ENCODE measurements around the gene ATP8A2. TPM values are rescaled to one million over a fixed set of nuclear protein-coding genes. Genes with fewer than 3 reads are reported as not detected.

Gene ATP8A2
- total RNA-seq, 1 donor from 2014 or later, result 4.2 TPM

- H3K9me3 Mint-ChIP-seq, result peaks cover 9% of the 10 kb centered on the region
- H3K27me3 ChIP-seq, result no peaks in the 10 kb centered on the region
- peaks cover 28% of the 10 kb centered on the region for H3K4me1 Mint-ChIP-seq
- no peaks in the 10 kb centered on the region for H3K36me3 Mint-ChIP-seq
- no peak overlapping the region for H3K27ac ChIP-seq
- peaks cover 14% of the 10 kb centered on the region for H3K27me3 Mint-ChIP-seq (ENCODE audit: insufficient read depth, low read depth)
- no peak overlapping the region for H3K9ac ChIP-seq
- TF ChIP-seq EZH2phosphoT487 (IDR thresholded peaks at IDR 0.05), result no peak
- TF ChIP-seq, protein P1, sequence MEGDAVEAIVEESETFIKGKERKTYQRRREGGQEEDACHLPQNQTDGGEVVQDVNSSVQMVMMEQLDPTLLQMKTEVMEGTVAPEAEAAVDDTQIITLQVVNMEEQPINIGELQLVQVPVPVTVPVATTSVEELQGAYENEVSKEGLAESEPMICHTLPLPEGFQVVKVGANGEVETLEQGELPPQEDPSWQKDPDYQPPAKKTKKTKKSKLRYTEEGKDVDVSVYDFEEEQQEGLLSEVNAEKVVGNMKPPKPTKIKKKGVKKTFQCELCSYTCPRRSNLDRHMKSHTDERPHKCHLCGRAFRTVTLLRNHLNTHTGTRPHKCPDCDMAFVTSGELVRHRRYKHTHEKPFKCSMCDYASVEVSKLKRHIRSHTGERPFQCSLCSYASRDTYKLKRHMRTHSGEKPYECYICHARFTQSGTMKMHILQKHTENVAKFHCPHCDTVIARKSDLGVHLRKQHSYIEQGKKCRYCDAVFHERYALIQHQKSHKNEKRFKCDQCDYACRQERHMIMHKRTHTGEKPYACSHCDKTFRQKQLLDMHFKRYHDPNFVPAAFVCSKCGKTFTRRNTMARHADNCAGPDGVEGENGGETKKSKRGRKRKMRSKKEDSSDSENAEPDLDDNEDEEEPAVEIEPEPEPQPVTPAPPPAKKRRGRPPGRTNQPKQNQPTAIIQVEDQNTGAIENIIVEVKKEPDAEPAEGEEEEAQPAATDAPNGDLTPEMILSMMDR (IDR thresholded peaks at IDR 0.05), result no peak
- no peak for TF ChIP-seq EZH2 (IDR thresholded peaks at IDR 0.05)
- no peaks in the 10 kb centered on the region for H3K9me3 ChIP-seq (ENCODE audit: low read depth)
- H4K20me1 ChIP-seq (ENCODE audit: low read depth), result no peaks in the 10 kb centered on the region
- H3F3A ChIP-seq (ENCODE audit: low read depth), result no peaks in the 10 kb centered on the region
- H3K4me2 ChIP-seq, result no peak overlapping the region
- H3K36me3 ChIP-seq, result no peaks in the 10 kb centered on the region
- no peaks in the 10 kb centered on the region for H3K79me2 ChIP-seq (ENCODE audit: low read depth)
- H3K4me3 Mint-ChIP-seq, result no peak overlapping the region
- no peak overlapping the region for H3K4me3 ChIP-seq
- H3K27ac Mint-ChIP-seq, result no peak overlapping the region
- H2AFZ ChIP-seq (replicated peaks), result no peak overlapping the region
- no peak for DNase-seq (ENCODE audit: low spot score)
- peaks cover 11% of the 10 kb centered on the region for H3K4me1 ChIP-seq
Measured at GRCh38 chr13:25943658-25944057, 571.9 kb downstream of the ATP8A2 start.

DNA sequence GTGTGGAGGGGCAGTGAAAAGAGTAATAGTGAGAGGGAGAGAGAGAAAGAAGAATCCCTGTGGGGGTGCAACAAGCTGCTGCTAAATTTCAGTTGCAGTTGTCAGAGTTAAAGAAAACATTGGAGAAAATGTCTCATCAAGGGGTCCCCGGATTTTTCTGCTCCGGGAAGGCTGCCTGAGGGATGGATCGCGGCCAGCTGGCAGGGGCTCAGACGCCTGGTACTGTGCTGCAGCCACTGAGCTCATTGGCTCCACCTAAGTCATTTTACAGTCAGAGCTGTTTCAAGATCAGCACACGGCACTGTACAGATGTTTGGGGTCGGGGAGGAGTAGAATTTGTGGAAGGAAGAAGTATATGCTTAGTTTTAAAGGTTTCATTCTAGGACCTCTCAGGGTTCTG lies 573.8 kb downstream of the ATP8A2 start:
- Histone ChIP-seq H3K79me2 (ENCODE audit: low read depth) (no peaks in the 10 kb centered on the region), H2AFZ (replicated peaks) (no peak overlapping the region), H4K20me1 (ENCODE audit: low read depth) (no peaks in the 10 kb centered on the region), H3K36me3 (no peaks in the 10 kb centered on the region), H3K9me3 (ENCODE audit: low read depth) (no peaks in the 10 kb centered on the region), H3K27me3 (no peaks in the 10 kb centered on the region), H3K4me1 (peaks cover 11% of the 10 kb centered on the region), H3K4me2 (no peak overlapping the region), H3K4me3 (no peak overlapping the region), H3F3A (ENCODE audit: low read depth) (no peaks in the 10 kb centered on the region), H3K27ac (no peak overlapping the region), H3K9ac (no peak overlapping the region)
- TF ChIP-seq EZH2 (IDR thresholded peaks at IDR 0.05) (no peak), EZH2phosphoT487 (IDR thresholded peaks at IDR 0.05) (no peak)
- TF ChIP-seq, protein P1 (IDR thresholded peaks at IDR 0.05), result no peak
- Mint-ChIP-seq H3K27ac (no peak overlapping the region), H3K4me3 (no peak overlapping the region), H3K4me1 (peaks cover 23% of the 10 kb centered on the region), H3K36me3 (no peaks in the 10 kb centered on the region), H3K27me3 (ENCODE audit: insufficient read depth, low read depth) (peaks cover 8% of the 10 kb centered on the region), H3K9me3 (peaks cover 4% of the 10 kb centered on the region)
- no peak for DNase-seq (ENCODE audit: low spot score)

GRCh38 chr13:25946321-25946720 lies 574.5 kb downstream of the ATP8A2 start:
- H3K9me3 Mint-ChIP-seq, result peaks cover 4% of the 10 kb centered on the region
- Histone ChIP-seq H3K9ac (no peak overlapping the region), H2AFZ (replicated peaks) (no peak overlapping the region), H3F3A (ENCODE audit: low read depth) (no peaks in the 10 kb centered on the region), H3K4me1 (peaks cover 11% of the 10 kb centered on the region), H3K27ac (no peak overlapping the region), H3K79me2 (ENCODE audit: low read depth) (no peaks in the 10 kb centered on the region), H3K36me3 (no peaks in the 10 kb centered on the region), H4K20me1 (ENCODE audit: low read depth) (no peaks in the 10 kb centered on the region), H3K4me3 (no peak overlapping the region), H3K9me3 (ENCODE audit: low read depth) (no peaks in the 10 kb centered on the region), H3K27me3 (no peaks in the 10 kb centered on the region), H3K4me2 (no peak overlapping the region)
- H3K36me3 Mint-ChIP-seq, result no peaks in the 10 kb centered on the region
- H3K4me3 Mint-ChIP-seq, result no peak overlapping the region
- no peak overlapping the region for H3K27ac Mint-ChIP-seq
- H3K27me3 Mint-ChIP-seq (ENCODE audit: insufficient read depth, low read depth), result peaks cover 5% of the 10 kb centered on the region
- H3K4me1 Mint-ChIP-seq, result peaks cover 19% of the 10 kb centered on the region
- no peak for DNase-seq (ENCODE audit: low spot score)
- TF ChIP-seq, protein P1 (IDR thresholded peaks at IDR 0.05), result no peak
- no peak for TF ChIP-seq EZH2phosphoT487 (IDR thresholded peaks at IDR 0.05)
- TF ChIP-seq EZH2 (IDR thresholded peaks at IDR 0.05), result no peak

Measured in neural progenitor cell (in vitro differentiated cells).